ENCODE results near the gene NCSTN.
"Not testable (repeated sequence)": the region's sequence is repeated elsewhere in the genome, so short reads cannot be mapped to it uniquely, and the experiment has no call there.

The NCSTN gene

DNA sequence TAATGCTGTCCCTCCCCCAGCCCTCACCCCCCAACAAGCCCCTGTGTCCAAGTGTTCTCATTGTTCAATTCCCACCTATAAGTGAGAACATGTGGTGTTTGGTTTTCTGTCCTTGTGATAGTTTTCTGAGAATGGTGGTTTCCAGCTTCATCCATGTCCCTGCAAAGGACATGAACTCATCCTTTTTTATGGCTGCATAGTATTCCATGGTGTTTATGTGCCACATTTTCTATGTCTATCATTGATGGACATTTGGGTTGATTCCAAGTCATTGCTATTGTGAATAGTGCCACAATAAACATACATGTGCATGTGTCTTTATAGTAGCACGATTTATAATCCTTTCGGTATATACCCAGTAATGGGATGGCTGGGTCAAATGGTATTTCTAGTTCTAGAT lies 41.6 kb downstream of the NCSTN start:
- not testable (repeated sequence) for H3K36me3 ChIP-seq (ENCODE audit: control insufficient read depth in 2 of 2, insufficient read depth in 2 of 2, low read length in 2 of 2); H3K4me1 ChIP-seq (ENCODE audit: control insufficient read depth in 2 of 2, insufficient read depth in 2 of 2, low read length in 2 of 2); H3K27me3 ChIP-seq (ENCODE audit: control insufficient read depth in 2 of 2, insufficient read depth in 2 of 2, low read length in 2 of 2); H3K27ac ChIP-seq (ENCODE audit: low read depth in 2 of 2, low read length in 2 of 2); H3K9ac ChIP-seq (ENCODE audit: low read depth in 1 of 2, low read length in 2 of 2); H3K9me3 ChIP-seq (ENCODE audit: control insufficient read depth in 2 of 2, low read length in 2 of 2); H3K4me3 ChIP-seq (ENCODE audit: low read length in 2 of 2)

DNA sequence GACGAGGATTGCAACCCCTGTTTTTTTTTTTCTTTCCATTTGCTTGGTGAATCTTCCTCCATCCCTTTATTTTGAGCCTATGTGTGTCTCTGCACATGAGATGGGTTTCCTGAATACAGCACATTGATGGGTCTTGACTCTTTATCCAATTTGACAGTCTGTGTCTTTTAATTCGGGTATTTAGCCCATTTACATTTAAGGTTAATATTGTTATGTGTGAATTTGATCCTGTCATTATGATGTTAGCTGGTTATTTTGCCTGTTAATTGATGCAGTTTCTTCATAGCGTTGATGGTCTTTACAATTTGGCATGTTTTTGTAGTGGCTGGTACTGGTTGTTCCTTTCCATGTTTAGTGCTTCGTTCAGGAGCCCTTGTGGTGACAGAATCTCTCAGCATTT lies 45.2 kb downstream of the NCSTN start:
- not testable (repeated sequence) for H3K27me3 ChIP-seq (ENCODE audit: control insufficient read depth in 2 of 2, insufficient read depth in 2 of 2, low read length in 2 of 2); H3K4me1 ChIP-seq (ENCODE audit: control insufficient read depth in 2 of 2, insufficient read depth in 2 of 2, low read length in 2 of 2); H3K9ac ChIP-seq (ENCODE audit: low read depth in 1 of 2, low read length in 2 of 2); H3K36me3 ChIP-seq (ENCODE audit: control insufficient read depth in 2 of 2, insufficient read depth in 2 of 2, low read length in 2 of 2); H3K4me3 ChIP-seq (ENCODE audit: low read length in 2 of 2); H3K27ac ChIP-seq (ENCODE audit: low read depth in 2 of 2, low read length in 2 of 2); H3K9me3 ChIP-seq (ENCODE audit: control insufficient read depth in 2 of 2, low read length in 2 of 2)

DNA sequence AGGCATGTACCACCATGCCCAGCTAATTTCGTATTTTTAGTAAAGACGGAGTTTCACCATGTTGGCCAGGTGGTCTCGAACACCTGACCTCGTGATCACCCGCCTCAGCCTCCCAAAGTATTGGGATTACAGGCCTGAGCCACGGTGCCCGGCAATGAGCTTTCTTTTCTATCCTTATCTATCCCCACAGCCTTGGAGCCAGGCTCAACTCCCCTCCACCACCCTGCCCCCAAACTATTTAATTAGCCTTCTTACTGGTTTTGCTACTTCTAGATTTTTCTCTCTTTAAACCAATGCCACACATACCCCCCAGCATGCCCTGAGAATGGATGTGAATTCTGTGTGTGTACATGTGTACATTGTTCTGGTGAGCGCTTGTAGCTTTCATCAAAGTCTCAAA lies 51.5 kb downstream of the NCSTN start:
- Histone ChIP-seq H3K4me1 (ENCODE audit: control insufficient read depth in 2 of 2, insufficient read depth in 2 of 2, low read length in 2 of 2) (no peaks in the 10 kb centered on the region), H3K9ac (ENCODE audit: low read depth in 1 of 2, low read length in 2 of 2) (no peak overlapping the region), H3K36me3 (ENCODE audit: control insufficient read depth in 2 of 2, insufficient read depth in 2 of 2, low read length in 2 of 2) (no peaks in the 10 kb centered on the region), H3K4me3 (ENCODE audit: low read length in 2 of 2) (no peak overlapping the region), H3K9me3 (ENCODE audit: control insufficient read depth in 2 of 2, low read length in 2 of 2) (no peaks in the 10 kb centered on the region), H3K27me3 (ENCODE audit: control insufficient read depth in 2 of 2, insufficient read depth in 2 of 2, low read length in 2 of 2) (no peaks in the 10 kb centered on the region), H3K27ac (ENCODE audit: low read depth in 2 of 2, low read length in 2 of 2) (no peak overlapping the region)

DNA sequence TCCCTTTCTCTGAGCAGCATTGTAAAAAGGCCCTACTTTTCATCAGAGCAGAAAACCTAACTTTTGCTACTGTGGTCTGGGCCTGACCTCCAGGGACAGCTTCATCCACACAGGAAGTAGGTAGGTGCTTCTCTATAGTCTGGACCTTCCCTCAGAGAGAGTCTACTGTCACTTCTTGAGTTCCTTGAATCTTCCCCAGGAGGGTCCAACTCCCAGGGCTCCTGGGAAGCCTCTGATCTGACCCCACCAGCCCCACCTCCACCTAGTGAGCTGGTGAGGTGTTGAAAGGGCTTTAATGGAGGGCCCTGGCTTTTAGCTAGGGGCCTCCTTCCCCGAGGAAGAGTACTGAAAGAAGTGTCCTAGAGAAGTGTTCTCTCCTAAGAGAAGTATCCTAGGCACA lies 54.5 kb downstream of the NCSTN start:
- Histone ChIP-seq H3K36me3 (ENCODE audit: control insufficient read depth in 2 of 2, insufficient read depth in 2 of 2, low read length in 2 of 2) (no peaks in the 10 kb centered on the region), H3K27me3 (ENCODE audit: control insufficient read depth in 2 of 2, insufficient read depth in 2 of 2, low read length in 2 of 2) (peaks cover 0 to 5% of the 10 kb centered on the region in 2 donors), H3K9ac (ENCODE audit: low read depth in 1 of 2, low read length in 2 of 2) (no peak overlapping the region), H3K4me1 (ENCODE audit: control insufficient read depth in 2 of 2, insufficient read depth in 2 of 2, low read length in 2 of 2) (peaks cover 5 to 9% of the 10 kb centered on the region in 2 donors), H3K4me3 (ENCODE audit: low read length in 2 of 2) (no peak overlapping the region), H3K9me3 (ENCODE audit: control insufficient read depth in 2 of 2, low read length in 2 of 2) (no peaks in the 10 kb centered on the region), H3K27ac (ENCODE audit: low read depth in 2 of 2, low read length in 2 of 2) (no peak overlapping the region)

DNA sequence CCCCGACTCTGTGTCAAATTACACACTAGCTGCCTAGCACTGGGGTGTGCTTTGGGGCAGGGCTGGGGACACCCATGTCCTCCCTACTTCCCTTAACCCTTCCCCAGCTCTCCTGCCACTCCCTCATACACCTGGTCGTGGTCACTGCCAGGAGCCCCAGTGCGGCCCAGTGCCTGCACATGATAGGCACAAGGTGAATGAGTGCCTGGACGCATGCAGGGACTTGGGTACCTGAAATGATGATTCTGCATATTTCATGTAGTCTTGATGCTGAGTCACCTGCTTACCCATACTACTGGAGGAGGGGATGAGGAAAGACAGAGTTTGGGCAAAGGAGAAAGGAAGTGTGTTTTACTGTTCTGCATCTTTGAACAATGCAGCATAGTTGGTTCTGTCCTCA lies 55.6 kb downstream of the NCSTN start:
- peaks cover 0 to 5% of the 10 kb centered on the region in 2 donors for H3K27me3 ChIP-seq (ENCODE audit: control insufficient read depth in 2 of 2, insufficient read depth in 2 of 2, low read length in 2 of 2)
- no peak overlapping the region for H3K9ac ChIP-seq (ENCODE audit: low read depth in 1 of 2, low read length in 2 of 2)
- H3K4me3 ChIP-seq (ENCODE audit: low read length in 2 of 2) = no peak overlapping the region
- no peaks in the 10 kb centered on the region for H3K36me3 ChIP-seq (ENCODE audit: control insufficient read depth in 2 of 2, insufficient read depth in 2 of 2, low read length in 2 of 2)
- no peak overlapping the region for H3K27ac ChIP-seq (ENCODE audit: low read depth in 2 of 2, low read length in 2 of 2)
- no peaks in the 10 kb centered on the region for H3K9me3 ChIP-seq (ENCODE audit: control insufficient read depth in 2 of 2, low read length in 2 of 2)
- H3K4me1 ChIP-seq (ENCODE audit: control insufficient read depth in 2 of 2, insufficient read depth in 2 of 2, low read length in 2 of 2) = peaks cover 5 to 9% of the 10 kb centered on the region in 2 donors

DNA sequence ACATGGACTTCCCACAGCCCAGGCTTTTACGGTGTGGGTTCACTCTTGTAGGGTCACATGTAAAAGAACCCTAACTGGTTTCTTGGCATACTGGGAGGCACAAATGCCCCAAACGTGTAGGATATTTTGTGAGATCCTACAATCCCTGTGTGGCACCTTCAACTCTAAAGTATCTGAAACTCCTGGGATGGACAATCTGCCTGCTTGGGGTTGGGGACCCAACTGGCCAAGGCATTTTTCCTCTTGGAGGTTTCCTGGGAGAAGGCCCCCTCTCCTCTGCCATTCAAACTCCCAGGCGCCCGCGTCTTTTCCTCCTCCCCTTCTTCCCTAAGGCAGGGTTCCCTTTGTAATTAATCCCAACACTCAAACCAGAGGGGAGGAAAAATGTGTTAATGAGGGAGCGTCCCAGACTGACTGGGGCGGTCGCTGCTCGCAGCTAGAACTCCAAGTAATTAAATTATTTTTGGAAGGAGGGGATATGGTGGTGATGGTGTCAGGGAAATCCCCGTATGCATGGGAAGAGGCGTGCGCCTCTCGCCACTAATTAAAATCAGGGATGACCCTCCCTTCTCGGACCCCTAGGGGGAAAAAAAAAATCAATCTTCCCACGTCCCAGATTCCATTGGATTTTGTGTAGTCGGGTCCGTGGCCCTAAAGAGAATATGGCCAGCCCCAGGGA lies 56.5 kb downstream of the NCSTN start:
- Histone ChIP-seq H3K27ac (ENCODE audit: low read depth in 2 of 2, low read length in 2 of 2) (peak overlapping the region in 1 of 2 donors; percentile 23), H3K27me3 (ENCODE audit: control insufficient read depth in 2 of 2, insufficient read depth in 2 of 2, low read length in 2 of 2) (peaks cover 0 to 5% of the 10 kb centered on the region in 2 donors), H3K4me1 (ENCODE audit: control insufficient read depth in 2 of 2, insufficient read depth in 2 of 2, low read length in 2 of 2) (peaks cover 5 to 9% of the 10 kb centered on the region in 2 donors), H3K36me3 (ENCODE audit: control insufficient read depth in 2 of 2, insufficient read depth in 2 of 2, low read length in 2 of 2) (no peaks in the 10 kb centered on the region), H3K4me3 (ENCODE audit: low read length in 2 of 2) (peak overlapping the region; percentile 49 to 70), H3K9me3 (ENCODE audit: control insufficient read depth in 2 of 2, low read length in 2 of 2) (no peaks in the 10 kb centered on the region), H3K9ac (ENCODE audit: low read depth in 1 of 2, low read length in 2 of 2) (peak overlapping the region; percentile 53 to 70)

DNA sequence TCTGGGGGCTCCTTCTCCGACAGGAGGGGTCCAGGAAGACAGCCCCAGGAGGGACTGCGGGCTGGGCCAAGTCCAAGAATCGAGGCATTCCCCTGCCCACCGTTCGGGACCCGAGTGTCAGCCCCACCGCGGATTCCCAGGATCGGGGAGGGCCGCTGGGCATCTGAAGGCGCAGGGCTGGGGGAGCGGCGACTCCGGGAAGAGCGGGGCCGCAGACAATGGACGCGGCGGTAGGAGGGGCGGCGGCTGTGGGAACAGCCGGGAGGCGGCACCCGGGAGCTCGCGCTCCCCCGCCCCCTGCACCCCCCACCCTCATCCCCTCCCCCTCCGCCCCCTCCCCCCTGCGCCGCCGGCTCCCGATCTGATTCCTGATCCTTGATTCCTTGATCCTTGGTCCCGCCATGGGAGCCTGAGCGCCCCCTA lies 57.1 kb downstream of the NCSTN start, which contains the start of gene VANGL2:
VANGL2 (plus strand) TSS at position 342 of the 423 bp plus-strand sequence. CDS start 15,274 bp downstream, outside the sequence.
- peaks cover 5 to 9% of the 10 kb centered on the region in 2 donors for H3K4me1 ChIP-seq (ENCODE audit: control insufficient read depth in 2 of 2, insufficient read depth in 2 of 2, low read length in 2 of 2)
- H3K4me3 ChIP-seq (ENCODE audit: low read length in 2 of 2) = peak within 1 kb of the TSS; percentile 62 to 74
- H3K27me3 ChIP-seq (ENCODE audit: control insufficient read depth in 2 of 2, insufficient read depth in 2 of 2, low read length in 2 of 2) = peaks cover 0 to 5% of the 10 kb centered on the region in 2 donors
- no peaks in the 10 kb centered on the region for H3K36me3 ChIP-seq (ENCODE audit: control insufficient read depth in 2 of 2, insufficient read depth in 2 of 2, low read length in 2 of 2)
- H3K9ac ChIP-seq (ENCODE audit: low read depth in 1 of 2, low read length in 2 of 2) = peak within 1 kb of the TSS; percentile 64 to 70
- H3K9me3 ChIP-seq (ENCODE audit: control insufficient read depth in 2 of 2, low read length in 2 of 2) = no peaks in the 10 kb centered on the region
- peak within 1 kb of the TSS; percentile 37 to 52 for H3K27ac ChIP-seq (ENCODE audit: low read depth in 2 of 2, low read length in 2 of 2)

DNA sequence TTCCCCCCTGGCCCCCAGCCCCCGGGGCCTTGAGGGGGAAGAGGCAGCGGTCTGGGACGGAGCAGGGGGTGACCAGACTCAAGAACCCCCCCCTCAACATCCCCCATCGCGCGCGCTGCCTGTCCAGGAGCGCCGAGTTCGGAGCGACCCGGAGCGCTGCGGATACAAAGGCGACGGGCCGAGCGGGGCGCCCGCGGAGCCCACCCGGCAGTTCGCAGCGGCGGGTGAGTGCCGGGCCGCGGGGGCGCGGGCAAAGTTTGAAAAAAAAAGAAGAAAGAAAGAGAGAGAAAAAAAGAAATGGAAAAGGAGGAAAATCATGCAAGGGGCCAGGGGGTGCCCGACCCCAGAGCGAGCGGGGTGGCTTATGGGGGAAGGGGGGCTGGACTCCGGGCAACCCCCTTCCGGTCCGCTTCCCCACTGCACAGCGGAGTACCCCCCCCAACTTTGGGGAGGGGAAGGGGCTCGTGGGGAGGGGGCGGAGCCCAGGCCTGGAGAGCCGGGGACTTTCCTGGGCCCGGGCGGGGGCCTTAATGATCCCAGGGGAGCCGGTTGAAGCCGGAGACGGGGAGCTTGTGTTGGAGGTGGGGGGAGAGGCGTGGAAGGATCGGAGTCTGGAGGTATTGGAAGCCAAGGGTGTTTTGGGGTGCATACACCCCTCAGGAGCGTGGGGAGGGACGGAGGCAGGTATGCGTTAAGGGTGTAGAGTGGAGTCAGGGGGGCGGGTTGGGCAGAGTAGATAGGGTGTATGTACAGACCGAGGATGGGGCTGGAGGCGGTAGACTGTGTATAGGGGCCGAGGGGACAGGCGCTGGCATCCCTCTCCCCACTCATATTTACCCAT lies 57.7 kb downstream of the NCSTN start:
- Histone ChIP-seq H3K27ac (ENCODE audit: low read depth in 2 of 2, low read length in 2 of 2) (peak overlapping the region; percentile 37 to 52), H3K4me1 (ENCODE audit: control insufficient read depth in 2 of 2, insufficient read depth in 2 of 2, low read length in 2 of 2) (peaks cover 8 to 9% of the 10 kb centered on the region in 2 donors)

DNA sequence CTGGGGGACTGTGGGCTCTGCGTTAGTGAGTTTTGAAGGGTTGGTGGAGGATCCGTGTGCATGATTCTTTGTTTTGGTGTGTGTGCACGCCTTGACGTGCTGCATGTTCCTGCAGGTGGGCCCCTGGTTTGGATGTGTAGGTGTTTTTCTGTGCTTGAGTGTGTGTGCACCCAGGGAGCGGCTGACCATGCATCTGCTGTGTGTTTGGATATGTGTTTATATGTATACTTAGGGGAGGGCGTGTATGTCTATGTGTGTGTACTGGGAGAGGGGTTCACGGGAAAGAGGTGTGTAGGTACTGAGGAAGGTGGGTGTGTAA lies 58.3 kb downstream of the NCSTN start:
- Histone ChIP-seq H3K4me3 (ENCODE audit: low read length in 2 of 2) (peak overlapping the region; percentile 62 to 74), H3K4me1 (ENCODE audit: control insufficient read depth in 2 of 2, insufficient read depth in 2 of 2, low read length in 2 of 2) (peaks cover 8 to 9% of the 10 kb centered on the region in 2 donors), H3K9ac (ENCODE audit: low read depth in 1 of 2, low read length in 2 of 2) (peak overlapping the region; percentile 47 to 64), H3K36me3 (ENCODE audit: control insufficient read depth in 2 of 2, insufficient read depth in 2 of 2, low read length in 2 of 2) (no peaks in the 10 kb centered on the region), H3K27me3 (ENCODE audit: control insufficient read depth in 2 of 2, insufficient read depth in 2 of 2, low read length in 2 of 2) (peaks cover 0 to 5% of the 10 kb centered on the region in 2 donors), H3K27ac (ENCODE audit: low read depth in 2 of 2, low read length in 2 of 2) (peak overlapping the region in 1 of 2 donors; percentile 27), H3K9me3 (ENCODE audit: control insufficient read depth in 2 of 2, low read length in 2 of 2) (no peaks in the 10 kb centered on the region)

More for the DNA sequence above, 57.7 kb downstream of the NCSTN start:
- H3K9me3 ChIP-seq (ENCODE audit: control insufficient read depth in 2 of 2, low read length in 2 of 2) = no peaks in the 10 kb centered on the region
- H3K9ac ChIP-seq (ENCODE audit: low read depth in 1 of 2, low read length in 2 of 2) = peak overlapping the region; percentile 47 to 64
- peaks cover 0 to 5% of the 10 kb centered on the region in 2 donors for H3K27me3 ChIP-seq (ENCODE audit: control insufficient read depth in 2 of 2, insufficient read depth in 2 of 2, low read length in 2 of 2)
- H3K36me3 ChIP-seq (ENCODE audit: control insufficient read depth in 2 of 2, insufficient read depth in 2 of 2, low read length in 2 of 2) = no peaks in the 10 kb centered on the region
- H3K4me3 ChIP-seq (ENCODE audit: low read length in 2 of 2) = peak overlapping the region; percentile 62 to 74
